H1 (cell line): ENCODE measurements around the gene RNF125. TPM values are rescaled to one million over a fixed set of nuclear protein-coding genes. Genes with fewer than 3 reads are reported as not detected.

ENCODE experiments used
- CTCF ChIA-PET: fragments of 300-600 bp; sonication (Branson Sonifier 250); formaldehyde crosslinking; loops from one replicate; lab custom pipeline; 2021; ENCODE audit not compliant: partially characterized antibody; lab: Charles Lee
- POLR2A ChIA-PET: fragments of 300-600 bp; sonication (Branson Sonifier 250); formaldehyde crosslinking; loops from one replicate; lab custom pipeline; 2021; ENCODE audit warnings: inconsistent platforms; ENCODE audit not compliant: partially characterized antibody; lab: Charles Lee
- DNase-seq, 2 experiments: peaks; one replicate each; pipeline versions ENCODE4 v3.0.0 to v3.0.0-alpha.2; 2010 to 2022; ENCODE audit warnings: low spot score in 2 of 2, low read depth in 1 of 2, mixed read lengths in 1 of 2
- FAIRE-seq: peaks from 2 replicates; lab custom pipeline; 2011; peaks lifted over from hg19 to GRCh38; lab: Jason Lieb, UNC
- H2AFZ ChIP-seq: 2 replicates; pipeline ENCODE4 v1.8.1; 2012; ENCODE audit warnings: low read length, inconsistent platforms
- H2AK5ac ChIP-seq: 2 replicates; pipeline ENCODE4 v1.6.1; 2013; ENCODE audit warnings: low read depth, low read length
- H2BK120ac ChIP-seq: replicated peaks from 2 replicates; pipeline ENCODE3; 2013; ENCODE audit warnings: low read depth, low read length, inconsistent platforms
- H2BK12ac ChIP-seq: 2 replicates; pipeline ENCODE4 v1.6.1; 2013; ENCODE audit warnings: low read depth, low read length
- H2BK15ac ChIP-seq: 2 replicates; pipeline ENCODE4 v1.6.1; 2013; ENCODE audit warnings: low read length
- H2BK20ac ChIP-seq: 2 replicates; pipeline ENCODE4 v1.6.1; 2013; ENCODE audit warnings: low read length
- H2BK5ac ChIP-seq: 2 replicates; pipeline ENCODE4 v1.6.1; 2013; ENCODE audit warnings: low read depth, low read length
- H3K14ac ChIP-seq: 2 replicates; pipeline ENCODE4 v1.6.1; 2013; ENCODE audit warnings: inconsistent platforms; ENCODE audit not compliant: insufficient read length
- H3K18ac ChIP-seq: 2 replicates; pipeline ENCODE4 v1.6.1; 2013; ENCODE audit warnings: low read length; ENCODE audit errors: extremely low read depth
- H3K23ac ChIP-seq: 2 replicates; pipeline ENCODE4 v1.6.1; 2013; ENCODE audit warnings: inconsistent platforms; ENCODE audit not compliant: insufficient read length
- H3K23me2 ChIP-seq: 2 replicates; pipeline ENCODE4 v1.6.1; 2013; ENCODE audit warnings: low read depth, low read length
- H3K27ac ChIP-seq: 2 replicates; pipeline ENCODE4 v1.6.1; 2011; ENCODE audit warnings: low read depth, low read length, inconsistent platforms
- H3K27me3 ChIP-seq, 4 experiments: replicated peaks in 1 of 4; 1 replicate in 1 of 4; 2 replicates in 3 of 4; pipeline versions ENCODE4 v1.6.1 to v1.8.1; 2011 to 2013; ENCODE audit warnings: low read length in 3 of 4, mild to moderate bottlenecking in 3 of 4, inconsistent platforms in 2 of 4, mixed read lengths in 2 of 4, moderate library complexity in 1 of 4; ENCODE audit not compliant: control insufficient read depth in 3 of 4, insufficient read depth in 3 of 4; ENCODE audit errors: extremely low read depth in 1 of 4
- H3K36me3 ChIP-seq, 4 experiments: 2 replicates each; pipeline versions ENCODE4 v1.6.1 to v1.8.1; 2011 to 2013; ENCODE audit warnings: mild to moderate bottlenecking in 4 of 4, low read length in 3 of 4, moderate library complexity in 2 of 4, control low read depth in 1 of 4, inconsistent platforms in 1 of 4; ENCODE audit not compliant: insufficient read depth in 4 of 4, control insufficient read depth in 2 of 4
- H3K4ac ChIP-seq: replicated peaks from 2 replicates; pipeline ENCODE3; 2013; ENCODE audit warnings: low read length, low read depth, mixed read lengths, inconsistent platforms; ENCODE audit not compliant: insufficient read length
- H3K4me1 ChIP-seq, 4 experiments: replicated peaks in 1 of 4; 1 replicate in 1 of 4; 2 replicates in 3 of 4; pipeline versions ENCODE4 v1.6.1 to v1.8.1; 2011 to 2013; ENCODE audit warnings: low read length in 3 of 4, inconsistent platforms in 2 of 4, mixed read lengths in 1 of 4; ENCODE audit not compliant: insufficient read depth in 4 of 4, control insufficient read depth in 3 of 4
- H3K4me2 ChIP-seq, 2 experiments: 2 replicates each; pipeline versions ENCODE4 v1.6.1 to v1.8.1; 2011 to 2013; ENCODE audit warnings: low read depth in 2 of 2, low read length in 2 of 2, control low read depth in 1 of 2, inconsistent platforms in 1 of 2, mild to moderate bottlenecking in 1 of 2; ENCODE audit not compliant: insufficient read depth in 1 of 2
- H3K4me3 ChIP-seq, 4 experiments: fragments of 200-600, 300-600 bp in 1 of 4; sonication (generic), shearing (Covaris generic), sonication (Bioruptor Twin) in 1 of 4; 2 replicates each; pipeline versions ENCODE4 v1.5.1 to v1.8.1; 2011 to 2016; ENCODE audit warnings: low read length in 4 of 4, low read depth in 3 of 4, control low read depth in 2 of 4, inconsistent platforms in 2 of 4, mild to moderate bottlenecking in 2 of 4, mixed read lengths in 1 of 4, moderate library complexity in 1 of 4; ENCODE audit not compliant: insufficient read depth in 2 of 4; ENCODE audit errors: extremely low read depth in 1 of 4
- H3K56ac ChIP-seq: replicated peaks from 2 replicates; pipeline ENCODE3; 2013; ENCODE audit warnings: low read depth, mild to moderate bottlenecking, mixed read lengths, low read length, inconsistent platforms; ENCODE audit not compliant: insufficient read length
- H3K79me1 ChIP-seq: 2 replicates; pipeline ENCODE4 v1.6.1; 2013; ENCODE audit warnings: low read depth, low read length, control low read depth
- H3K79me2 ChIP-seq, 2 experiments: 2 replicates each; pipeline versions ENCODE4 v1.6.1 to v1.8.1; 2012 to 2013; ENCODE audit warnings: low read length in 2 of 2, mild to moderate bottlenecking in 2 of 2, inconsistent platforms in 1 of 2; ENCODE audit not compliant: insufficient read depth in 2 of 2, control insufficient read depth in 1 of 2
- H3K9ac ChIP-seq, 4 experiments: replicated peaks in 1 of 4; 1 replicate in 1 of 4; 2 replicates in 3 of 4; pipeline versions ENCODE4 v1.6.1 to v1.8.1; 2011 to 2013; ENCODE audit warnings: low read depth in 3 of 4, low read length in 3 of 4, control low read depth in 2 of 4, mild to moderate bottlenecking in 2 of 4, moderate library complexity in 2 of 4, inconsistent platforms in 1 of 4; ENCODE audit errors: extremely low read depth in 1 of 4
- H3K9me3 ChIP-seq, 2 experiments: 2 replicates each; pipeline versions ENCODE4 v1.6.1 to v1.8.1; 2012 to 2013; ENCODE audit warnings: mild to moderate bottlenecking in 2 of 2, moderate library complexity in 2 of 2, control low read depth in 1 of 2, inconsistent platforms in 1 of 2, low read depth in 1 of 2, low read length in 1 of 2, mixed read lengths in 1 of 2; ENCODE audit not compliant: insufficient read depth in 2 of 2
- H4K20me1 ChIP-seq, 2 experiments: replicated peaks in 1 of 2; 2 replicates each; pipeline versions ENCODE3 to v1.8.1; 2011 to 2013; ENCODE audit warnings: inconsistent platforms in 2 of 2, low read length in 2 of 2, mild to moderate bottlenecking in 1 of 2; ENCODE audit not compliant: insufficient read depth in 2 of 2, control insufficient read depth in 1 of 2
- H4K5ac ChIP-seq: 2 replicates; pipeline ENCODE4 v1.6.1; 2013; ENCODE audit warnings: low read length, low read depth, mixed read lengths, inconsistent platforms; ENCODE audit not compliant: insufficient read length
- H4K8ac ChIP-seq: 2 replicates; pipeline ENCODE4 v1.8.0; 2013; ENCODE audit warnings: mild to moderate bottlenecking, moderate library complexity, low read length, inconsistent platforms; ENCODE audit not compliant: insufficient read depth; ENCODE audit errors: extremely low read depth
- H4K91ac ChIP-seq: replicated peaks from 2 replicates; pipeline ENCODE3; 2013; ENCODE audit warnings: low read length, mixed read lengths, inconsistent platforms; ENCODE audit not compliant: insufficient read length
- CEBPB ChIP-seq: IDR thresholded peaks from 2 replicates; pipeline ENCODE4 v1.6.1; 2012; ENCODE audit warnings: low read depth, low read length
- RXRA ChIP-seq: IDR thresholded peaks from 2 replicates; pipeline ENCODE4 v1.6.1; 2011; ENCODE audit warnings: low read depth, mild to moderate bottlenecking, low read length, moderate library complexity; ENCODE audit not compliant: insufficient read depth
- SIRT6 ChIP-seq: IDR thresholded peaks from one replicate; pipeline ENCODE4 v1.7.1; 2012; ENCODE audit warnings: low read length, inconsistent platforms
- SP2 ChIP-seq: IDR thresholded peaks from 2 replicates; pipeline ENCODE4 v1.6.1; 2012; ENCODE audit warnings: mild to moderate bottlenecking, low read length, inconsistent platforms
- SRF ChIP-seq: IDR thresholded peaks from 2 replicates; pipeline ENCODE4 v1.6.1; 2011; ENCODE audit warnings: mild to moderate bottlenecking, low read depth, low read length, moderate library complexity
- WGBS, 2 experiments: shearing (Covaris generic) in 1 of 2; methylation state at CpG; one replicate each; pipeline versions ENCODE4 v1.1.6 to v1.1.7; 2013 to 2015; ENCODE audit warnings: low lambda C conversion rate in 2 of 2, mixed read lengths in 2 of 2, inconsistent platforms in 1 of 2, low coverage in 1 of 2, missing lambda C conversion rate in 1 of 2; ENCODE audit not compliant: insufficient replicate concordance in 2 of 2, insufficient coverage in 1 of 2, insufficient read length in 1 of 2; ENCODE audit errors: extremely low coverage in 1 of 2, missing lambda C conversion rate in 1 of 2; 5-methylcytosine and 5-hydroxymethylcytosine counted together
- polyA plus RNA-seq, 7 experiments: library from polyadenylated mRNA; depleted of rRNA in 3 of 7; stranded (reverse) in 5 of 7; unstranded in 2 of 7; fragments of >200 nt in 5 of 7; fragments of 200-250 nt in 2 of 7; gene quantifications; 1 replicate in 5 of 7; 2 replicates in 1 of 7; 4 replicates in 1 of 7; pipeline versions ENCODE4 v1.2.1 to v1.2.3, GENCODE V29; 2011 to 2013; ENCODE audit warnings: missing spikeins in 2 of 7, mixed read lengths in 2 of 7
- total RNA-seq: library from RNA; stranded (reverse); fragmentation: NEBNext Ultra II Directional; extraction: Animal tissue kit (Norgen Biotek cat#: 25700); gene quantifications from 2 replicates; pipeline ENCODE4 v1.2.1, GENCODE V29; 2021
- TF ChIP-seq, protein P1 (sequence below): IDR thresholded peaks from 2 replicates; pipeline ENCODE4 v1.6.1; 2012; ENCODE audit warnings: inconsistent platforms

RNF125 gene
- total and polyA plus RNA-seq, 2 of the 8 experiments (the other 6 are each of a cell fraction or from before 2014, with no cell fraction given) = 14.3 to 15.2 TPM

DNA sequence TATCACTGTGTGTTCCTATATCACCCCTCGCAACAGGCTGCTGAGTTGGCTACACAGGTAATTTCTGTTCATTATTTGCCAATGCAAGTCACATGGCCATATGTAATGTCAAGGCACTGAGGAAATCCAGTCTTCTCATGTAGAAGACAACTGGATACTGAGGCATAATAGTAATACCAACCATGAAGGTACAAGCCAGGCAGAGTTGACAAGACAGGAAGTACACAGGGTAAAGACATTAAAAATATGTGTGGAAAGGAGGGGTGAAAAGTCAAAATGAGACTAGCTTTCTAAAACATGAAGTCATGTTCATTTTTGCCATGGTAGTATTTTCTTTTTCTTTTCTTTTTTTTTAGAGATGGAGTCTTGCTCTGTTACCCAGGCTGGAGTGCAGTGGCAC lies 55.6 kb downstream of the RNF125 start:
- 89% methylated on average over 1 of the region's 1 CpG; no CpG with 5 or more reads in 1 of the 2 experiments for WGBS, 2 experiments
- H3K56ac ChIP-seq = no peak overlapping the region
- no peaks in the 10 kb centered on the region for H3K79me2 ChIP-seq
- no peak overlapping the region for H3K9ac ChIP-seq
- H3K4me2 ChIP-seq = no peak overlapping the region
- H2BK120ac ChIP-seq = no peak overlapping the region
- H3K79me1 ChIP-seq = no peaks in the 10 kb centered on the region
- H4K8ac ChIP-seq = no peak overlapping the region
- no peak overlapping the region for H2BK15ac ChIP-seq
- H3K23ac ChIP-seq = no peak overlapping the region
- no peak overlapping the region for H3K27ac ChIP-seq
- no peak overlapping the region for H2AK5ac ChIP-seq
- H2AFZ ChIP-seq = no peak overlapping the region
- H3K4me1 ChIP-seq = no peaks in the 10 kb centered on the region
- TF ChIP-seq SRF (no peak), RXRA (no peak), SIRT6 (no peak), SP2 (no peak), CEBPB (no peak)
- TF ChIP-seq, protein P1, sequence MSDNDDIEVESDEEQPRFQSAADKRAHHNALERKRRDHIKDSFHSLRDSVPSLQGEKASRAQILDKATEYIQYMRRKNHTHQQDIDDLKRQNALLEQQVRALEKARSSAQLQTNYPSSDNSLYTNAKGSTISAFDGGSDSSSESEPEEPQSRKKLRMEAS = no peak
- H3K23me2 ChIP-seq = no peaks in the 10 kb centered on the region
- H2BK12ac ChIP-seq = no peak overlapping the region
- no peaks in the 10 kb centered on the region for H3K27me3 ChIP-seq
- DNase-seq (no peak), FAIRE-seq (no peak)
- H3K14ac ChIP-seq = no peak overlapping the region
- H2BK5ac ChIP-seq = no peak overlapping the region
- H3K9me3 ChIP-seq = no peaks in the 10 kb centered on the region
- no peak overlapping the region for H4K91ac ChIP-seq
- H2BK20ac ChIP-seq = no peak overlapping the region
- H4K5ac ChIP-seq = no peak overlapping the region
- no peaks in the 10 kb centered on the region for H3K36me3 ChIP-seq
- H4K20me1 ChIP-seq = no peaks in the 10 kb centered on the region
- ChIA-PET CTCF (no interaction called here), POLR2A (interaction anchor here (1.2 kb wide), 1 partner anchor 18 kb away, joined by 5 read pairs; no protein-coding TSS in a partner anchor)
- H3K4me3 ChIP-seq = no peak overlapping the region
- no peak overlapping the region for H3K4ac ChIP-seq
- H3K18ac ChIP-seq = no peak overlapping the region
